SKM-1 treated with dmso at 0.1 percent for 144 hours (cell line): ENCODE results near the gene DAD1.

ENCODE experiments used
- DNase-seq: peaks from one replicate; lab custom pipeline; 2025; ENCODE audit not compliant: unreplicated experiment; lab: John Stamatoyannopoulos, UW

Gene DAD1

GRCh38 chr14:22538671-22539228, 50.3 kb downstream of the DAD1 start:
- DNase-seq, result peak; percentile 11

- DNase-seq, result no peak
These were observed 51.4 kb downstream of the DAD1 start for GRCh38 chr14:22537436-22538310.

- DNase-seq, result no peak
These were observed 52.1 kb downstream of the DAD1 start for GRCh38 chr14:22536853-22537338.

- no peak for DNase-seq
These were observed 53.1 kb downstream of the DAD1 start for GRCh38 chr14:22535916-22536315.

- DNase-seq, result peak; percentile 43
These were observed 53.9 kb downstream of the DAD1 start for GRCh38 chr14:22535126-22535525.

GRCh38 chr14:22534547-22534946, 54.5 kb downstream of the DAD1 start:
- no peak for DNase-seq

- no peak for DNase-seq
These were observed 55.2 kb downstream of the DAD1 start for GRCh38 chr14:22533739-22534359.

- no peak for DNase-seq
These were observed 55.8 kb downstream of the DAD1 start for GRCh38 chr14:22533057-22533704.

- no peak for DNase-seq
These were observed 56.5 kb downstream of the DAD1 start for GRCh38 chr14:22532345-22533056.

- no peak for DNase-seq
These were observed 57.3 kb downstream of the DAD1 start for GRCh38 chr14:22531451-22532344.

GRCh38 chr14:22530127-22530526, 58.9 kb downstream of the DAD1 start:
- DNase-seq, result no peak

GRCh38 chr14:22526744-22527143, 62.3 kb downstream of the DAD1 start:
- no peak for DNase-seq

GRCh38 chr14:22526218-22526617, 62.8 kb downstream of the DAD1 start:
- DNase-seq, result no peak

GRCh38 chr14:22524784-22525161, 64.3 kb downstream of the DAD1 start:
- DNase-seq, result no peak

- DNase-seq, result no peak
These were observed 64.8 kb downstream of the DAD1 start for GRCh38 chr14:22524115-22524783.

GRCh38 chr14:22523283-22523682, 65.7 kb downstream of the DAD1 start:
- no peak for DNase-seq

- no peak for DNase-seq
These were observed 66.5 kb downstream of the DAD1 start for GRCh38 chr14:22522466-22522957.

GRCh38 chr14:22521449-22522239, 67.4 kb downstream of the DAD1 start:
- DNase-seq, result no peak
